K562 (cell line): ENCODE measurements around the gene RNU5D-1. TPM values are rescaled to one million over a fixed set of nuclear protein-coding genes. Genes with fewer than 3 reads are reported as not detected.

Source experiments
- ATF4 ChIP-seq: fragments of 450-650 bp; formaldehyde crosslinking; IDR thresholded peaks from 2 replicates; pipeline ENCODE4 v1.4.0; 2022; ENCODE audit warnings: mild to moderate bottlenecking, moderate library complexity
- CBX2 ChIP-seq: fragments of 200-600 bp; sonication (generic); IDR thresholded peaks from one replicate; pipeline ENCODE4 v1.6.1; 2012; ENCODE audit warnings: mild to moderate bottlenecking, low read length, inconsistent platforms; ENCODE audit not compliant: insufficient read depth, poor library complexity, severe bottlenecking
- CEBPB ChIP-seq: fragments of 450-650 bp; IDR thresholded peaks from 2 replicates; pipeline ENCODE4 v1.6.1; 2016; ENCODE audit warnings: missing genetic modification characterization, missing compliant biosample characterization
- FOSL1 ChIP-seq: fragments of 200-800 bp; sonication (Bioruptor generic); conservative IDR thresholded peaks from 2 replicates; pipeline ENCODE4 v1.6.1; 2016; ENCODE audit warnings: missing genetic modification characterization, missing compliant biosample characterization
- GABPB2 ChIP-seq: fragments of 250-450 bp; sonication (Bioruptor Pico); conservative IDR thresholded peaks from 2 replicates; pipeline ENCODE4 v1.5.1; 2021; ENCODE audit warnings: mild to moderate bottlenecking
- HDGF ChIP-seq: fragments of 450-650 bp; IDR thresholded peaks from 2 replicates; pipeline ENCODE4 v1.6.1; 2016
- HOXB6 ChIP-seq: fragments of 250-450 bp; sonication (Bioruptor Pico); IDR thresholded peaks from 2 replicates; pipeline ENCODE4 v1.5.1; 2022; ENCODE audit warnings: mild to moderate bottlenecking, borderline replicate concordance
- LARP7 ChIP-seq: fragments of 450-650 bp; IDR thresholded peaks from 2 replicates; pipeline ENCODE4 v1.6.1; 2016
- NCOA2 ChIP-seq, 2 experiments: fragments of 450-650 bp; IDR thresholded peaks; 2 replicates each; pipeline ENCODE4 v1.6.1; 2018; ENCODE audit warnings: mild to moderate bottlenecking in 2 of 2, moderate library complexity in 1 of 2; ENCODE audit not compliant: partially characterized antibody in 2 of 2
- NCOA4 ChIP-seq: fragments of 450-650 bp; IDR thresholded peaks from 2 replicates; pipeline ENCODE4 v1.6.1; 2018; ENCODE audit warnings: mild to moderate bottlenecking; ENCODE audit not compliant: partially characterized antibody
- NCOA6 ChIP-seq: fragments of 450-650 bp; IDR thresholded peaks from 2 replicates; pipeline ENCODE4 v1.6.1; 2017; ENCODE audit warnings: mild to moderate bottlenecking
- PHF8 ChIP-seq: fragments of 200-600 bp; sonication (generic); IDR thresholded peaks from 2 replicates; pipeline ENCODE4 v1.6.1; 2012; ENCODE audit warnings: mixed run types, mild to moderate bottlenecking, inconsistent platforms, low read length, moderate library complexity, borderline replicate concordance
- PYGO2 ChIP-seq: fragments of 450-650 bp; IDR thresholded peaks from 2 replicates; pipeline ENCODE4 v1.6.1; 2016; ENCODE audit warnings: mild to moderate bottlenecking, missing genetic modification characterization, moderate library complexity, missing compliant biosample characterization
- RAD51 ChIP-seq: fragments of 450-650 bp; IDR thresholded peaks from 2 replicates; pipeline ENCODE4 v1.7.1; 2016; ENCODE audit warnings: low read depth, mild to moderate bottlenecking, borderline replicate concordance
- SMARCA4 ChIP-seq: fragments of 450-650 bp; IDR thresholded peaks from 2 replicates; pipeline ENCODE4 v1.6.1; 2016
- SRSF1 ChIP-seq: fragments of 200-400 bp; formaldehyde crosslinking; IDR thresholded peaks from 2 replicates; pipeline ENCODE4 v1.6.1; 2017; ENCODE audit warnings: mild to moderate bottlenecking, low read depth, low read length, moderate library complexity
- TCF7L2 ChIP-seq: fragments of 150-350 bp; IDR thresholded peaks from 2 replicates; pipeline ENCODE4 v1.6.1; 2016; ENCODE audit warnings: low read depth, mild to moderate bottlenecking, low read length, moderate library complexity
- ZFP1 ChIP-seq: fragments of 450-650 bp; formaldehyde crosslinking; IDR thresholded peaks from 2 replicates; pipeline ENCODE4 v1.4.0; 2020; ENCODE audit warnings: mild to moderate bottlenecking, mixed read lengths
- ZNF239 ChIP-seq: fragments of 250-450 bp; sonication (Bioruptor Pico); IDR thresholded peaks from 2 replicates; pipeline ENCODE4 v1.4.0; 2020; ENCODE audit warnings: mild to moderate bottlenecking
- polyA plus RNA-seq, 8 experiments: library from polyadenylated mRNA; depleted of rRNA in 4 of 8; stranded (reverse) in 5 of 8; unstranded in 3 of 8; fragments of >200 nt; fragmentation: Nextera tagmentation in 2 of 8; fragmentation: Illumina TruSeq in 1 of 8; extraction: Ambion mirVana in 2 of 8; extraction: Trizol in 1 of 8; gene quantifications; 2 replicates each; pipeline versions ENCODE4 v1.2.1 to v1.2.3, GENCODE V29; 2011 to 2014; ENCODE audit warnings: inconsistent platforms in 1 of 8, missing spikeins in 1 of 8
- total RNA-seq, 7 experiments: library from RNA; depleted of rRNA in 6 of 7; stranded (reverse); fragments of >200 nt in 6 of 7; fragmentation: Illumina TruSeq in 2 of 7; extraction: Trizol in 2 of 7; gene quantifications; 2 replicates each; pipeline versions ENCODE4 v1.2.1 to v1.2.3, GENCODE V29; 2011 to 2021; ENCODE audit warnings: low replicate concordance in 1 of 7
- TF ChIP-seq, protein P1 (sequence below): IDR thresholded peaks from 3 replicates; pipeline ENCODE4 v1.6.1; 2011; ENCODE audit warnings: borderline replicate concordance, mild to moderate bottlenecking, moderate library complexity; ENCODE audit not compliant: insufficient read length; ENCODE audit errors: extremely low read depth

RNU5D-1 gene
- total and polyA plus RNA-seq, 9 of the 15 experiments (the other 6 are each of a cell fraction or from before 2014, with no cell fraction given): under 0.01 TPM; not detected in 8

- TF ChIP-seq, protein P1, sequence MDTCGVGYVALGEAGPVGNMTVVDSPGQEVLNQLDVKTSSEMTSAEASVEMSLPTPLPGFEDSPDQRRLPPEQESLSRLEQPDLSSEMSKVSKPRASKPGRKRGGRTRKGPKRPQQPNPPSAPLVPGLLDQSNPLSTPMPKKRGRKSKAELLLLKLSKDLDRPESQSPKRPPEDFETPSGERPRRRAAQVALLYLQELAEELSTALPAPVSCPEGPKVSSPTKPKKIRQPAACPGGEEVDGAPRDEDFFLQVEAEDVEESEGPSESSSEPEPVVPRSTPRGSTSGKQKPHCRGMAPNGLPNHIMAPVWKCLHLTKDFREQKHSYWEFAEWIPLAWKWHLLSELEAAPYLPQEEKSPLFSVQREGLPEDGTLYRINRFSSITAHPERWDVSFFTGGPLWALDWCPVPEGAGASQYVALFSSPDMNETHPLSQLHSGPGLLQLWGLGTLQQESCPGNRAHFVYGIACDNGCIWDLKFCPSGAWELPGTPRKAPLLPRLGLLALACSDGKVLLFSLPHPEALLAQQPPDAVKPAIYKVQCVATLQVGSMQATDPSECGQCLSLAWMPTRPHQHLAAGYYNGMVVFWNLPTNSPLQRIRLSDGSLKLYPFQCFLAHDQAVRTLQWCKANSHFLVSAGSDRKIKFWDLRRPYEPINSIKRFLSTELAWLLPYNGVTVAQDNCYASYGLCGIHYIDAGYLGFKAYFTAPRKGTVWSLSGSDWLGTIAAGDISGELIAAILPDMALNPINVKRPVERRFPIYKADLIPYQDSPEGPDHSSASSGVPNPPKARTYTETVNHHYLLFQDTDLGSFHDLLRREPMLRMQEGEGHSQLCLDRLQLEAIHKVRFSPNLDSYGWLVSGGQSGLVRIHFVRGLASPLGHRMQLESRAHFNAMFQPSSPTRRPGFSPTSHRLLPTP: peak; percentile 31
- TF ChIP-seq CBX2 (no peak), SMARCA4 (peak; percentile 74), ZNF239 (CRISPR knock-in tag) (peak; percentile 48), FOSL1 (tag) (peak; percentile 96), HOXB6 (CRISPR knock-in tag) (peak; percentile 96), GABPB2 (CRISPR knock-in tag) (peak; percentile 92; the same call in 1 of the 2 replicates), HDGF (no peak), RAD51 (0 out of 2 replicates have a peak, but pooled peaks have one; percentile 8), NCOA2 (IDR thresholded peaks at IDR 0.05; ENCODE audit: partially characterized antibody in 2 of 2) (no peak), NCOA4 (peak; percentile 97), ZFP1 (CRISPR knock-in tag) (peak; percentile 62), TCF7L2 (no peak), LARP7 (peak; percentile 96), PYGO2 (tag) (peak; percentile 72), SRSF1 (no peak), PHF8 (peak; percentile 46; the same call in 1 of the 2 replicates), CEBPB (peak; percentile 61), NCOA6 (peak; percentile 84), ATF4 (CRISPR knock-in tag) (peak; percentile 95)
These were observed at the start of gene RNU5D-1 (continued) for GRCh38 chr1:44730741-44731512.
